Posterior cingulate gyrus (tissue), 11 donors: ENCODE data around the gene PSME1.

Experiments
- DNase-seq, 10 donors: peaks; one replicate each; pipeline versions ENCODE4 v3.0.0 to v3.0.0-alpha.2; 2020 to 2021; ENCODE audit warnings: mixed read lengths in 3 of 10
- intact Hi-C: fragments of 100-400 bp; cut with DNase I; formaldehyde crosslinking; loops from one replicate; pipeline ENCODE4 v1.15.1; 2023

PSME1 gene

DNA sequence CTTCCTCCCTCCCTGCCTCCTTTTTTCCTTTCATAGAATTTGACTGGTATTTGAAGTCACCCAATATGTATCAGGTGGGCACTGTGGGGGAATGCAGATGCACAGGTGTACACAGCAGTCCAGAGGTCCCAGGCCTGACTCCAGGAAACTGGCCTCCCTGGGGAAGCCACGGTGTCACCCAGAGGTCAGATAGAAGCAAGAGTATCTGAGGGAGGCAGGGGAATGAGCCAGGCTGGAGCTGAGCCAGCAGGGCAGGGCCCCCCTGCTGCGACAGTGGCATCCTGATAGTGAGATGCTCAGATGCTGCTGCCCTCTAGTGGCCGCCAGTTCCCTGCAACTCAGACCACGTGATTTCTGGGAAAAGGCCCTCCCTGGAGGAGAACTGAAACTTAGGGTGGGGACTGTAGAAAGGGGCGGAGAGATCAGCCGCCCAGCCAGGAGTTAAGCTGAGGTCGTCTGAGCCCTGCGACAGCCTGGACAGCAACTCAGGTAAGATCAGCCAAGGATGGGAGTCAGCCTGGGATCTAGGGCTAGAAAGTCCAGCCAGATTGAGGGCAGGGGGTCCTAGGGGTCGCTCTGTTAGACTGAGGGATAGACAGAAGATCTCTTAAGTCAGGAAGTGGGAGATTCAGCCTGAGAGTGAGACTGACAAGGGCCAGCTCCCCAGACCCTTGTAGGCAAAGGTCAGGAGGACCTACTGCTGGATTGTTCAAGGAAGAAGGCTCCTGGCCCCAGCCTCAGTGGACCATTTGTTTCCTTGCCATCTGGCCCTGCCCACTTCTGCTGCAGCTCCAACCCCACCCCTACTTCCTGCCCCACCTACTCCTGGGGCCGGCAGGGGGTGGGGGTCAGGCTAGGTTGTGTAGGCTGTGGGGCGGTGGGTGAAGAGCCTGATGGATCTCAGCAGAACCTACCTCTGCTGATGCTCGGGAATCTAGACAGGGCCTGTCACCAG lies 25.1 kb downstream of the PSME1 start, which contains the start of gene IRF9:
Gene IRF9 (plus strand): TSS at position 416 of the 955 bp plus-strand sequence. CDS start 880 bp downstream, outside the sequence.
- peak; percentile 92 to 99 (median 97) for DNase-seq
- intact Hi-C loops = loop anchor here (1.0 to 2.0 kb wide), 3 partner anchors 14 to 47 kb away; partner anchors contain the start of genes DCAF11, IPO4, NRL and PSME2

DNA sequence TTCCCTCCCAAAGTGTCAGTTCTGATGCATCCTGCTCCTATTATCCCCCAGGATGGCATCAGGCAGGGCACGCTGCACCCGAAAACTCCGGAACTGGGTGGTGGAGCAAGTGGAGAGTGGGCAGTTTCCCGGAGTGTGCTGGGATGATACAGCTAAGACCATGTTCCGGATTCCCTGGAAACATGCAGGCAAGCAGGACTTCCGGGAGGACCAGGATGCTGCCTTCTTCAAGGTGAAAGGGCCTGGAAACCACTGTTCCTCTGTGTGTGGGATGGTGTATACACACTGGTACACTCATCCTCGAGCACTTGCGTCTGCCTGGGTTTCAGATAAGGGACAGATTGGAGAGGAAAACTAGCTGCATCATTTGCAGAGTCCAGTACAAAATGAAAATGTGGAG lies 26.1 kb downstream of the PSME1 start:
- peak in 5 of 10 donors; percentile 17 to 70 (median 31) for DNase-seq
- intact Hi-C loops = no loop called here

DNA sequence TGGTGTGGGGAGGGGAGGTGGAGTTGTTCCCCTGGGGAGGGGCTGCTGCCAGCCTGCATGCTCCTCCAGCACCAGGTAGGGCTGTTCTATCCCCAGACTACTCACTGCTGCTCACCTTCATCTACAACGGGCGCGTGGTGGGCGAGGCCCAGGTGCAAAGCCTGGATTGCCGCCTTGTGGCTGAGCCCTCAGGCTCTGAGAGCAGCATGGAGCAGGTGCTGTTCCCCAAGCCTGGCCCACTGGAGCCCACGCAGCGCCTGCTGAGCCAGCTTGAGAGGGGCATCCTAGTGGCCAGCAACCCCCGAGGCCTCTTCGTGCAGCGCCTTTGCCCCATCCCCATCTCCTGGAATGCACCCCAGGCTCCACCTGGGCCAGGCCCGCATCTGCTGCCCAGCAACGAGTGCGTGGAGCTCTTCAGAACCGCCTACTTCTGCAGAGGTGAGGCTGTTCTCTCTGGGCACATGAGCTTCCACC lies 28.6 kb downstream of the PSME1 start:
- intact Hi-C loops = no loop called here
- DNase-seq = peak in 3 of 10 donors; percentile 57 to 78 (median 68)

DNA sequence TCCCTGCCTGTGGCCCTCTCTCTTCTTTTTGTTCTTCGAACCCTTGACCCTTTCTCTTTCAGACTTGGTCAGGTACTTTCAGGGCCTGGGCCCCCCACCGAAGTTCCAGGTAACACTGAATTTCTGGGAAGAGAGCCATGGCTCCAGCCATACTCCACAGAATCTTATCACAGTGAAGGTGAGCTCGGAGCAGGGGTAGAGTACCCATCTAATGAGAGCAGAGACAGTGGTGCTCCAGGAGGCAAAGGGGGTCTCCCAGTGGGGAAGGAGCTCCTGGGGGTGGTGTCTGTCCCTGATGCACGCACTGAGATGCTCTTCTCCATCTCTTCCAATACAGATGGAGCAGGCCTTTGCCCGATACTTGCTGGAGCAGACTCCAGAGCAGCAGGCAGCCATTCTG lies 29.8 kb downstream of the PSME1 start:
- peak in 2 of 10 donors; percentile 15 to 16 for DNase-seq
- intact Hi-C loops = no loop called here

DNA sequence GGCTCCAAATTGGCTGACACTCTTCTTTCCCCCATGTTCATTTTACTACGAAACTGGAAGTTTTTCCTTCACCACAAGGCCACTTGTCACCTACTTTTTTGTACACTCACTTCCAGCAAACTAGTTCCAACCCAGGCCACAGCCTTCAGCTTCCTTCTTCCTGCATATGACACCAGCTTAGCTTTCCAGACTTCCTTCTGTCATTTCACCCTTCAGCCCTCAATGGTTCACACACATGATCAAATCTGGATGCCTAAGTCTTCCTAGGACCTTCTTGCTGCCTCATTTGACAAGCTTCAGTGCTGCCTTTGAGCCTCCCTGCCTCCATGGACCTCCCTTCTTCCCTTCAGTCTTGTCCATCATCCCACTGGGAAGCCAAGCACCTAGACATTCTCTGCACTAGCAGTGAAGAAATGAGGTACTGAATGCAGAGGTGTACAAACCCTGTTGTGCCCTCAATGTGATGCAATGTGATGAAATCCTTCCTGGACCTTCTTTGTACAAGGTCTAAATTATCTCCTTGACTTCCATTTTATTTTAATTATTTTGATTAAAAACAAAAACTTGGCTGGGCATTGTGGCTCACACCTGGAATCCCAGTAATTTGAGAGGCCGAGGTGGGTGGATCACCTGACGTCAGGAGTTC lies 31.6 kb downstream of the PSME1 start:
- DNase-seq = peak in 1 of 10 donors; percentile 12
- intact Hi-C loops = no loop called here

DNA sequence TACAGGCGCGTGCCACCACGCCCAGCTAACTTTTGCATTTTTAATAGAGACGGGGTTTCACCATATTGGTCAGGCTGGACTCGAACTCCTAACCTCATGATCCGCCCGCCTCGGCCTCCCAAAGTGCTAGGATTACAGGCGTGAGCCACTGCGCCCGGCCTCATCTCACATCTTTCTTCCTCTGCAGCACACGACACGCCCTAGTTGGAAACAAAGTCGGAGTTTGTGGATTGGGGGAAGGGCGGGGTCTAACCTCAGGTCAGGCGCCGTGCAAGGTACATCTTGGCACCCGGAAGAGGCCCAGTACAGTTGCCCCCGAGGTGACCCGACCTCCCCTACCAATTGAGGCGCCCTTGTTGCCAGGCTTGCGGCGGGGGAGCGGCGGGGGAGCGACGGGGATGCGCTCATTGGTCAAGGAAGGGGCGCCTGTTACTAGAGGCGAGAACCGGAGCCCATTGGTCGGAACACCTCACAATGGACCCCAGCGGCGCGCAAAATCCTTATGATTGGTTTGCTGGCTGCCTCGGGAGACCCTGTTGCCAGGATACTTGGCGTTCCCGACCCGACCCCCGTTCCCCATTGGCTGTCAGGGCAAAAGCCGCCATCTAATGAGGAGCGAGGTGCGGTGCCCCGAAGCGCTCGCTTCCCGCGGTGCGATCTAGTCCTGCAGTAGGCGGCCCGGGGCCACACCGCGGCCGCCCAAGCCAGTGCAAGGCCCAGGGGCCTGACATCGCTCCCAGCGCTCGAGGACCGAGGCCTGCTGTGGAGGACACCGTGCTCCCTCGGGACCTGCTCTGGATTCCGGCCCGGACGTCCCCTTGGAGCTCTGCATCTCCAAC lies 35.6 kb downstream of the PSME1 start, which contains the start of gene REC8:
Gene REC8 (plus strand): TSS at position 659 of the 839 bp plus-strand sequence. CDS start 473 bp downstream, outside the sequence.
- intact Hi-C loops = no loop called here
- peak; percentile 80 to 99 (median 94) for DNase-seq

DNA sequence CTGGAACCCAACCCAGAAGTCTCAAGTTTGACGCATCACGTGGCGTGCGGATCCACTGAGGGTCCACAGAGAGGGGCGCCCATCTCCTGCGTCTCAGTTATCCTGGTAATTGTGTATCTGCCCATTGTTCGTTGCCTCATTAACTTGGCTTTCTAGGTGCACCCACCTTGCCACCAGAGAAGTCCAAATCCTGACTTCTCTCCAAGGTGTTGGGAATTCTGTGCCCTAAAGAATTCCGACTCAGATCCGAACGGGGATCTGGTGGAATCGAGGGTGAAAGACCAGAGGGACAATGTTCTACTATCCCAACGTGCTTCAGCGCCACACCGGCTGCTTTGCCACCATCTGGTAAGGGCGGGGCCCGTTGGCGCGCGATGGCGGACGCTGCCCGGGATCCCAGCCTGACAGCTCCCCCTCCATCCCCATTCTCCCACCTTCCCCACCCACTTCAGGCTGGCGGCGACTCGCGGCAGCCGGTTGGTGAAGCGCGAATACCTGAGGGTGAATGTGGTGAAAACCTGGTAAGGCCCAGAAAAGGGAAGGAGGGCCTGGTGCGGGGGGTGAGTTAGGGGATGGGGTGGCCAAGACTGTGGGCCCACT lies 36.4 kb downstream of the PSME1 start:
- intact Hi-C loops = no loop called here
- DNase-seq = peak in 5 of 10 donors; percentile 18 to 86 (median 76)

DNA sequence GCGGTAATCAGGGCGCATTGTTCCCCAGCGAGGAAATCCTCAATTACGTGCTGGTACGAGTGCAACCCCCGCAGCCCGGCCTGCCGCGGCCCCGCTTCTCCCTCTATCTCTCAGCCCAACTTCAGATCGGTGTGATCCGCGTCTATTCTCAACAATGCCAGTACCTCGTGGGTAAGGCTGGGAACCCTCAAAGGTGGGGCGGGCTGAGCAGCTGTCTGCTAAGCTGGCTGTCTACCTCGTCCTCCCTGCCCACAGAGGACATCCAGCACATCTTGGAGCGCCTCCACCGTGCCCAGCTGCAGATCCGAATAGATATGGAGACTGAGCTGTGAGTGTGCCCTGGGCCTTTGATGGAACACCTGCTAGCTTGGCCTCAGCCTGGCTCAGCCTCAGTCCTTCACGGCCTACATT lies 36.9 kb downstream of the PSME1 start:
- DNase-seq = peak in 7 of 10 donors; percentile 19 to 90 (median 55)
- intact Hi-C loops = no loop called here

DNA sequence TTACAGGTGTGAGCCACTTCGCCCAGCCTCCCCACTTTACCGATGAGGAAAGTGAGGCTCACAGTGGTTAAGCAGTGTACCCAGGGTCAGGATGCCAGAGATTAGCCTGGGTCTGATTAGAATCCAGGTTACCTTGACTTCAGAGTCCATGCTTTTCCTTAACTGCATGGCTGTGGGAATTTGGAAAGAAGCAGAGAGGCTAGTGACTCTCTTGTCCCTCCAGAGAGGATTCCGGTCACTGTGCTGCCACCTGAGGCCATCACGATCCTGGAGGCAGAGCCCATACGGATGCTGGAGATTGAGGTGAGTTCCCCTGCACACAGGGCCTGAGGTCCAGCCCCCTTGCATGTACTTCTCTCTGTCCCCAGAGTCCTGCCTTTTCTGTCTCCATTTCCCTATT lies 40.6 kb downstream of the PSME1 start:
- intact Hi-C loops = no loop called here
- DNase-seq = peak in 1 of 10 donors; percentile 5

DNA sequence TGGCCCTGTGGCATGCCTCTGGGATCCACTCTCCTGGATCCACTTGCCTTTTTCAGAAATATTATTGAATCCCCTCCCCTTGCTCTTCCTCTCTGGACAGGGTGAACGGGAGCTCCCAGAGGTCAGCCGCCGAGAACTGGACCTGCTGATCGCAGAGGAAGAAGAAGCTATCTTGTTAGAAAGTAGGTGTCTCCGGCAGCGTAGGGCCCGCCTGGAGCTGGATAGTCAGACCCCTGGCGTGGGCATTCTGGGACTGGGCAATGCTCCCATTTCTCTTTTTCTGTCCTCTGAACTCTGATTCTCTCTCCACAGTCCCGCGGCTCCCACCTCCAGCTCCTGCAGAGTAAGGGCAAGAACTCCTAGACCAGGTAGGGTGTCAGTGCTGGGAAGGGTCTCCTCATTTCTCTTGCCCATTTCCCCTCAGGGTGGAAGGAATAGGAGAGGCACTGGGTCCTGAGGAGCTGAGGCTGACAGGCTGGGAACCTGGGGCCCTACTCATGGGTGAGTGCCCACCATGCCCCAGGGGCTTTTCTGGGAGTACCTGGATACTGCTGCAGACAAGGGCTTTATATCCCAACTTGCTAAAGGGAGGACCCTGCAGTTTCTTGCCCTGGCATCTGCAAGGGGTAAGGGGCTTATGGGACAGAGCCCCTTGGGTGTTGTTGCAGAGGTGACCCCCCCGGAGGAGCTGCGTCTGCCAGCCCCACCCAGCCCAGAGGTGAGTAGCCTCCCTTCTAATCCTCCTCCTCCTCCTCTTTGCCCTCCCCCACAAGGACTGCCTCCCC lies 41.2 kb downstream of the PSME1 start:
- DNase-seq = peak in 1 of 10 donors; percentile 39
- intact Hi-C loops = no loop called here

DNA sequence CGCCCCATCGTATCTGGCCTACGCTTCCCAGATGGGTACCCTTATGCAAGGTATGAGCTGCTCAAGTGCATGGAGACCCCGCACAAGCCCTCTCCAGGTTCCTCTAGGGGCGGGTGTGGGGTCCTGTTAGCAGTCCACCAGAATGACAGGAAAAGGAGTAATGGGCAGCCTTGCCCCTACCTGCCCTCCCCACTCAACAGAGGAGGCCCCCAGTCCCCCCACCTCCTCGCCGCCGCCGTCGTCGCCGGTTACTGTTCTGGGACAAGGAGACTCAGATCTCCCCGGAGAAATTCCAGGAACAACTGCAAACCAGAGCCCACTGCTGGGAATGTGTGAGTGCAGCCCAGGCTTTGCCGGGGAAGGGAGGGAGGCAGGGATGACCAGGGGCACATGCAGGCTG lies 41.9 kb downstream of the PSME1 start:
- intact Hi-C loops = no loop called here
- peak in 1 of 10 donors; percentile 46 for DNase-seq

DNA sequence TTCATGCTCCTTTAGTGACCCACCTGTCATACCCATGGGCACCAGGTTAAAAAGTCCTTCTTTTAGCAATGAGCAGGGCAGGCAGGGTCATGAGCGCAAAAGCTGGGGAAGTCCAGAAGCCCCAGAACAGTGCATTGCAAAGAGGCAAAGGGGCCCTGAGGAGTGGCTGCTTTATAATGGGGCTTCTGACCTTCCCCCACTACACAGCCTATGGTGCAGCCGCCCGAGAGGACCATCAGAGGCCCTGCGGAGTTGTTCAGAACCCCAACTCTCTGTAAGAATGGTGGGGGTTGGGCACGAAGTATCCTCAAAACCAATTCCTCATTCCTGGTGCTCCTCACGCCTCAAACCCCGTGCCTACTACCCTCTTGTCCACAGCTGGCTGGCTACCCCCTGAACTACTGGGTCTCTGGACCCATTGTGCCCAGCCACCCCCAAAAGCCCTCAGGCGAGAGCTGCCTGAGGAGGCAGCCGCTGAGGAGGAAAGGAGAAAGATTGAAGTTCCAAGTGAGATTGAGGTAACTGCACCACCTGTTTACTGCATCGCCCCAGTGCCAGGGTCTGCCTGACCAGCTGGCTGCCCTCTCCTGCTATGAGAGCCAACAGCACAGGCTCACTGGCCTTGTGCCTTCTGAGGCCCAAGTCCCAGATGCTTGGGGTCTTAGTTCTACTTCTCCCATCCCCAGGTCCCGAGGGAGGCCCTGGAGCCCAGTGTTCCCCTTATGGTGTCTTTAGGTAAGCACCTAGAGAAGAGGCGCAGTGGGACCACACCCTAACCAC lies 42.6 kb downstream of the PSME1 start:
- DNase-seq = peak in 1 of 10 donors; percentile 19
- intact Hi-C loops = no loop called here

DNA sequence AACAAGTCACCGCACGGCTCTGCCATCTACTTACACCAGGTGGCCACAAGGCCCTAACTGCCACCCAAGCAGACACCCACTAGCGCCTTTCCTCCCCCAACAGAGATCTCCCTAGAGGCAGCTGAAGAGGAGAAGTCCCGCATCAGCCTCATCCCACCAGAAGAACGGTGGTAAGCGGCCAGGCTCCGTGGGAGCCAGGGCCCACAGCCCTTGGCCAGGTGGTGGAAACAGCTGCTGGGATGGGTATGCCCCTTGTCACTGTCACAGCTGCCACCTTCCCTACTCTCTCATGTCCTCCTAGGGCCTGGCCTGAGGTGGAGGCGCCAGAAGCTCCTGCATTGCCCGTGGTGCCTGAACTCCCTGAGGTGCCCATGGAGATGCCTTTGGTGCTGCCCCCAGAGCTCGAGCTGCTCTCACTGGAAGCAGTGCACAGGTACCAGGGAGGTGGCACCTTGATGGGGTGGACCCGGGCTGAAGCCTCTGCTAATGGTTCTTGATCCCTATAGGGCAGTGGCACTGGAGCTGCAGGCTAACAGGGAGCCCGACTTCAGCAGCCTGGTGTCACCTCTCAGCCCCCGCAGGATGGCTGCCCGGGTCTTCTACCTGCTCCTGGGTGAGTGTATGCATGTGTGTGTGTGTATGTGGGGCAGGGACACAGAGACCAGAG lies 43.4 kb downstream of the PSME1 start:
- peak in 1 of 10 donors; percentile 67 for DNase-seq

DNA sequence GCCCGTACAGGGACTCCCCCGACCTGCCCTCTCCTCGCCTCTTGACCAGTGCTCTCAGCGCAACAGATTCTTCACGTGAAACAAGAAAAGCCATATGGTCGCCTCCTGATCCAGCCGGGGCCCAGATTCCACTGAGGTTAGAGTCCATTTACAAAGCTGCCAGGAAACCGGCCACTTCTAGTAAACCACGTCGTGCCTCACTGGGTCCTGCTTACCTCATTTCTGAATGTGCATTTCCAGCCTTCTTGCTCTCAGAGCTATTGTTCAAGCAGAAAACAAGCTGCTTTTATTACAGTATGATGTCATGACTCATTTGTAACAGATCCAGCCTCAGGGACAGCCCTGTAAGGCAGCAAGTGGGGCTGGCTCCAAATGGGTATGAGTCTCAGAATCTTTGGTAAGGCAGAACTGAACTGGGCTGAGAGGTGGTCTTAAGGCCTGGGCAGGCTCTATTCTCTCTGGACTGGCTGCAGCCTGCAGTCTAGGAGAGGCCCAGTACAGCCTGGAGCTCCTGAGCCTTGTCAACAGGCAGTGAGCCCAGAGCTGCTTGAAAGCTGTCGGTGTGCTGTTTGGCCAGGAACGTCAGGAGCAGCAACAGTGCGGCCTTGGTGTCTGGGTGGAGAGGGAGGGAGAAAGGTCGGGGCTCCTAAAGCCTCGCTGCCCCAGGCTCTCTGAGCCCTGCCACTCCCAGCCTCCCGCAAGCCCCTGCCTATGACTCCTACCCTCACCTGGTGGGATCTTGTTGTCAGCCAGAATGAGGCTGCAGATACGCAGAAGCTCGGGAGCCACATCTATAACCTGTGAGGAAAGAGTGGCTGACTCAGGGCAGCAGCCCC lies 44.2 kb downstream of the PSME1 start:
- DNase-seq = peak in 2 of 10 donors; percentile 23 to 70

More for the DNA sequence above, 43.4 kb downstream of the PSME1 start:
- intact Hi-C loops = no loop called here

DNA sequence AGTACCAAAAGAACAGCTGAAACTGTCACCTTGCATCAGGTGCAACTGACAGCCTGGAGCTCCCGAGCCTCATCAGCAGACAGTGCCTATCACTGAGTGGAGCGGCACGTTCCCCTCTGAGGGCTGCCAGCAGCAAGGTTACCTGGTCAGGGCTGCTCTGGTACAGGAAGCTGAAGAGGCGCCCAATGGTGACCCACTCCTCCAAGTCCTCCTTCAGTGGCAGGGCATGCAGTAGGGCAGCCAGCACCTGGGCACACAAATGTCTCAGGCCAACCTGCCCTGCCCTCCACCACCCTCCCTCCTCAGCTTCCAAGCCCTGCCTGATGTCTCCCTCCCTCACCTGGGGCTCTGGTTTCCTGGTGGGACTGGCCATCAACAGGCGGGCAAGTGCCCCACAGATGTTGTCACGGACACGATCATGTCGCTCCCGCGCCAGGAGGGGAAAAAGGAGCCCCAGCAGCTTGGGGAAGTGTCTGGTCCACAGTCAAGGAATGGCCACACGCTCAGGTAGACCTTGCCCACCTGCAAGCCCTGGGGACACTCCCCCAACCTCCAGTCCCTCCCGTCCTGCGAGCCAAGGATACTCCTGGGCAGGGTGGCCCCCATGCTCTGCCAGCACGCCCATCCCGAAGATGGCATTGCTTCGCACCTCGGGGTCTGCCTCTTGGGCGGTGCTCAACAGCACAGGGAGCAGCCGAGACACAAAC lies 45.5 kb downstream of the PSME1 start:
- peak in 2 of 10 donors; percentile 49 to 77 for DNase-seq
- intact Hi-C loops = no loop called here

More for the DNA sequence above, 44.2 kb downstream of the PSME1 start:
- intact Hi-C loops = no loop called here
